LNCaP clone FGC (cell line): ENCODE data around the gene NRXN2.

Experiments used
- DNase-seq: peaks from one replicate; pipeline ENCODE4 v3.0.0-alpha.2; 2011; ENCODE audit warnings: low read depth
- H3K4me3 ChIP-seq: 2 replicates; pipeline ENCODE4 v1.5.1; 2011; ENCODE audit warnings: mild to moderate bottlenecking, low read depth, low read length, control low read depth
- TF ChIP-seq, protein P1 (sequence below): IDR thresholded peaks from 2 replicates; pipeline ENCODE4 v1.5.1; 2012; ENCODE audit warnings: mild to moderate bottlenecking; ENCODE audit not compliant: control insufficient read depth, insufficient read depth; ENCODE audit errors: extremely low read depth

The NRXN2 gene

DNA sequence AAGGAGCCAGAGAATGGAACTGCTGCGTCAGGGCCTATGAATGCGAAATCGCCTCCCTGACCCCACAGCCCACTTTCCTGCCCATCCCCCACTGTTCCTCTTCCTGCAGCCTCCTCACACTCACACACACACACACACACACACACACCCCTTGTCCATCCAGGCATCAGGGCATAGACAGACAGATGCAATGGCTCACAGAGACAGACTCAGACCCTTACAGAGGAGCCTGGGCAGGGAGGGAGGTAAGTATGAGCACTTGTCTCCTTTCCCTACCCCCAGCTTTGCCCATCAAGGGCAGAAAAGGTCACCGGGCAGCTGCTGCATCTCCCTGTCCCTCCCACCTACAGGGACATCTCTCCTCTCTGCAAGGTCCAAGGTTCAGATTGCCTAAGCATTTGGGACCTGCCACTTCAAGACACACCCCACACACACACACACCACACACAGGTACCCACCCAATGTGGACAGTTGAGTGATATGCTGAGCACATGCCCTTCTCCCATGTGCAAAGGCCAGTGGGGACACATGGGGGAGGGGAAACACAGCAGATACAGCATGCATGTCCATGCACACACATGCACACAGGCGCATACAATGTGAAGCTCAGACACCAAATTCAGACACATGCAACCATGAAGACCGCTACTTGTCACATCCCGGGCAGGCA is 2.0 kb upstream of the NRXN2 start:
- DNase-seq, result no peak
- no peak overlapping the region for H3K4me3 ChIP-seq
- TF ChIP-seq, protein P1, sequence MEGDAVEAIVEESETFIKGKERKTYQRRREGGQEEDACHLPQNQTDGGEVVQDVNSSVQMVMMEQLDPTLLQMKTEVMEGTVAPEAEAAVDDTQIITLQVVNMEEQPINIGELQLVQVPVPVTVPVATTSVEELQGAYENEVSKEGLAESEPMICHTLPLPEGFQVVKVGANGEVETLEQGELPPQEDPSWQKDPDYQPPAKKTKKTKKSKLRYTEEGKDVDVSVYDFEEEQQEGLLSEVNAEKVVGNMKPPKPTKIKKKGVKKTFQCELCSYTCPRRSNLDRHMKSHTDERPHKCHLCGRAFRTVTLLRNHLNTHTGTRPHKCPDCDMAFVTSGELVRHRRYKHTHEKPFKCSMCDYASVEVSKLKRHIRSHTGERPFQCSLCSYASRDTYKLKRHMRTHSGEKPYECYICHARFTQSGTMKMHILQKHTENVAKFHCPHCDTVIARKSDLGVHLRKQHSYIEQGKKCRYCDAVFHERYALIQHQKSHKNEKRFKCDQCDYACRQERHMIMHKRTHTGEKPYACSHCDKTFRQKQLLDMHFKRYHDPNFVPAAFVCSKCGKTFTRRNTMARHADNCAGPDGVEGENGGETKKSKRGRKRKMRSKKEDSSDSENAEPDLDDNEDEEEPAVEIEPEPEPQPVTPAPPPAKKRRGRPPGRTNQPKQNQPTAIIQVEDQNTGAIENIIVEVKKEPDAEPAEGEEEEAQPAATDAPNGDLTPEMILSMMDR, result no peak

GRCh38 chr11:64723907-64724862 is 1.2 kb upstream of the NRXN2 start:
- DNase-seq, result no peak
- no peak overlapping the region for H3K4me3 ChIP-seq
- TF ChIP-seq, protein P1, result no peak

DNA sequence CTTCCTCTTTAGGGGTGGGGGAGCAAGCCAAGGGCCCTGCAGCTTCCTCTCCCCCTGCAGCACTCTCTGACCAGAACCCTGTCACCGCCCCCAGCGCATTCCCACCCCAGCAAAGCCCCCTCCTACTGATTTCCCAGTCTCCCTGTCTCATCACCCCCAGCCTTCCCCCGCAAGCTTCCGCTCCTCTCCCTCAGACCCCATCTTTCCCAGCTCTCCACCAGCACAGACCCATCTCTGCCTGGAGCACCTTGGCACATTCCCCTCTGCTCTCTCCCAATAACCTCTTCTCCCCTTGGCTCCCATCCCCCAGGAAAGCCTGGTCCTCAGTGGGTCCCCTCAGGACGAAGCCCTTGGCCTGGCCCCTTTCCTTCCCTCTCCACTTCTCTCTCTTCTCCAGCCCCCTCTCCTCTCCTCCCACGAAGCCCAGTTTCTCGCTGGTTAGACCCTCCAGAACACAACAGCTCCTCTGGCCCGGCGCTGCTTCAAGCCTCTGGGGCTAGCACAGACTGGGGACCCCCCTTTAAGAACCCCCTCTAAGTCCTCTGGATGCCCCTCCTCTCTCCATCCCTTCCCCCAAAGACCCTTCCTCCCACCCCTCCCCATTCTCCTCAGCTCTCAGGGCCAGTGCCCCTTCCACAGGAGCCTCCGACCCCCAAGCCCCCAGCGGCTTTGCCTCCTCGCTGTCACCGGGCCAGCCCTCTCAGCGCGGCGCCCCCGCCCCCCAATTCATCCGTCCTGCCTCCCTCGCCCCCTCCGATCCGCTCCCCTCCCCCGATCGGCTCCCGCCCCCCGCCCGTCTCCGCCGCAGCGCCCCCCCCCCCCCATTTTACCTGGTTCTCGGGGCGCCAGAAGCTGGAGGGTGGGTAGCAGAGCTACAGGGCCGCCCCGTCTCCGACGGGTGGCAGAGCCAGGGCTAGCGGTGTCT is 594 bp downstream of the NRXN2 start:
- DNase-seq, result no peak
- no peak overlapping the region for H3K4me3 ChIP-seq
- TF ChIP-seq, protein P1, result no peak

GRCh38 chr11:64721359-64721699 is 1.7 kb downstream of the NRXN2 start:
- TF ChIP-seq, protein P1, result no peak
- no peak for DNase-seq
- no peak overlapping the region for H3K4me3 ChIP-seq

GRCh38 chr11:64720640-64721358 is 2.2 kb downstream of the NRXN2 start:
- DNase-seq, result no peak
- H3K4me3 ChIP-seq, result no peak overlapping the region
- TF ChIP-seq, protein P1, result no peak

DNA sequence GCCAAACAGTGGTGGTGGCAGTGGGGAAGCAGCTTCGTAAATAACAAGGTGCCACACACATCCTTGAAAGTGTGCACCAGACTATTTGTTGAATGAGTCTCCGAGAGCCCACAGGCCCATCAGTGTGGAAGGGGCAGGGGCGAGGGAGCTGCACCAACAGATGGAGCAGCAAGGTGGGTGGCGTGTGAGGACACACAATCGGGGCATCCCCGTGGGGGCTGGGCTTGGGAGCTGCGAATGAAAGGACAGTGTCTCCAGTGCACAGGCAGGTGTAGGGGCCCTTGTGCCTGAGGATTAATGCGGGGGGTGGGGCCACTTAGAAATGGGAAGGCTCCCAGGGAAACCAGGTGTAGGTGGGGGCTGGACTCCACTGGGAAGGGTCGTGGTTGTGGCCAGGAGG is 2.8 kb downstream of the NRXN2 start:
- no peak for DNase-seq
- TF ChIP-seq, protein P1, result no peak

More for the DNA sequence above, 2.8 kb downstream of the NRXN2 start:
- H3K4me3 ChIP-seq, result no peak overlapping the region
